ENCODE data around the gene TSPAN18.

- TF ChIP-seq CTCF (IDR thresholded peaks at IDR 0.05; ENCODE audit: low read depth, low read length): no peak
- TF ChIP-seq EZH2phosphoT487 (IDR thresholded peaks at IDR 0.05; ENCODE audit: low read depth): no peak
Observed at GRCh38 chr11:44699497-44700408, 27.0 kb upstream of the TSPAN18 start.

Data from OCI-LY3 (cell line).